PFSK-1 (cell line): ENCODE measurements around the gene KRT12.

Experiments used
- FOXP2 ChIP-seq: optimal IDR thresholded peaks from 2 replicates; pipeline ENCODE3; 2011; ENCODE audit warnings: borderline replicate concordance, control low read depth, inconsistent platforms; ENCODE audit not compliant: insufficient read depth; ENCODE audit errors: extremely low read length, extremely low read depth
- POLR2AphosphoS5 ChIP-seq: IDR thresholded peaks from 2 replicates; pipeline ENCODE4 v1.6.1; 2012; ENCODE audit warnings: low read depth, mild to moderate bottlenecking, control low read depth, low read length, moderate library complexity
- SIN3A ChIP-seq: IDR thresholded peaks from 2 replicates; pipeline ENCODE4 v1.6.1; 2012; ENCODE audit warnings: mild to moderate bottlenecking, low read length, moderate library complexity, borderline replicate concordance; ENCODE audit not compliant: insufficient read depth
- TAF1 ChIP-seq: IDR thresholded peaks from 2 replicates; pipeline ENCODE4 v1.6.1; 2012; ENCODE audit warnings: low read length, control low read depth, borderline replicate concordance; ENCODE audit not compliant: insufficient read depth
- TF ChIP-seq, protein P1 (sequence below), 2 experiments: IDR thresholded peaks; 2 replicates each; pipeline versions ENCODE4 v1.6.1 to v1.8.0; 2011 to 2012; ENCODE audit warnings: low read depth in 2 of 2, low read length in 2 of 2, control low read depth in 1 of 2, inconsistent platforms in 1 of 2, mild to moderate bottlenecking in 1 of 2, moderate library complexity in 1 of 2; ENCODE audit not compliant: insufficient read depth in 1 of 2

The KRT12 gene

GRCh38 chr17:40871316-40871715 is 4.3 kb upstream of the KRT12 start:
- TF ChIP-seq FOXP2 (no peak), POLR2AphosphoS5 (no peak)

GRCh38 chr17:40870136-40870535 is 3.1 kb upstream of the KRT12 start:
- TF ChIP-seq POLR2AphosphoS5 (no peak), FOXP2 (no peak), TAF1 (no peak), SIN3A (no peak)
- TF ChIP-seq, protein P1, sequence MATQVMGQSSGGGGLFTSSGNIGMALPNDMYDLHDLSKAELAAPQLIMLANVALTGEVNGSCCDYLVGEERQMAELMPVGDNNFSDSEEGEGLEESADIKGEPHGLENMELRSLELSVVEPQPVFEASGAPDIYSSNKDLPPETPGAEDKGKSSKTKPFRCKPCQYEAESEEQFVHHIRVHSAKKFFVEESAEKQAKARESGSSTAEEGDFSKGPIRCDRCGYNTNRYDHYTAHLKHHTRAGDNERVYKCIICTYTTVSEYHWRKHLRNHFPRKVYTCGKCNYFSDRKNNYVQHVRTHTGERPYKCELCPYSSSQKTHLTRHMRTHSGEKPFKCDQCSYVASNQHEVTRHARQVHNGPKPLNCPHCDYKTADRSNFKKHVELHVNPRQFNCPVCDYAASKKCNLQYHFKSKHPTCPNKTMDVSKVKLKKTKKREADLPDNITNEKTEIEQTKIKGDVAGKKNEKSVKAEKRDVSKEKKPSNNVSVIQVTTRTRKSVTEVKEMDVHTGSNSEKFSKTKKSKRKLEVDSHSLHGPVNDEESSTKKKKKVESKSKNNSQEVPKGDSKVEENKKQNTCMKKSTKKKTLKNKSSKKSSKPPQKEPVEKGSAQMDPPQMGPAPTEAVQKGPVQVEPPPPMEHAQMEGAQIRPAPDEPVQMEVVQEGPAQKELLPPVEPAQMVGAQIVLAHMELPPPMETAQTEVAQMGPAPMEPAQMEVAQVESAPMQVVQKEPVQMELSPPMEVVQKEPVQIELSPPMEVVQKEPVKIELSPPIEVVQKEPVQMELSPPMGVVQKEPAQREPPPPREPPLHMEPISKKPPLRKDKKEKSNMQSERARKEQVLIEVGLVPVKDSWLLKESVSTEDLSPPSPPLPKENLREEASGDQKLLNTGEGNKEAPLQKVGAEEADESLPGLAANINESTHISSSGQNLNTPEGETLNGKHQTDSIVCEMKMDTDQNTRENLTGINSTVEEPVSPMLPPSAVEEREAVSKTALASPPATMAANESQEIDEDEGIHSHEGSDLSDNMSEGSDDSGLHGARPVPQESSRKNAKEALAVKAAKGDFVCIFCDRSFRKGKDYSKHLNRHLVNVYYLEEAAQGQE (IDR thresholded peaks at IDR 0.05; ENCODE audit: insufficient read depth in 1 of 2, low read depth in 2 of 2, low read length in 2 of 2) = no peak

GRCh38 chr17:40864661-40865390 is 2.2 kb downstream of the KRT12 start:
- no peak for TF ChIP-seq TAF1
- no peak for TF ChIP-seq SIN3A
- TF ChIP-seq FOXP2 = no peak
- TF ChIP-seq, protein P1 (IDR thresholded peaks at IDR 0.05; ENCODE audit: insufficient read depth in 1 of 2, low read depth in 2 of 2, low read length in 2 of 2) = no peak
- TF ChIP-seq POLR2AphosphoS5 = no peak

DNA sequence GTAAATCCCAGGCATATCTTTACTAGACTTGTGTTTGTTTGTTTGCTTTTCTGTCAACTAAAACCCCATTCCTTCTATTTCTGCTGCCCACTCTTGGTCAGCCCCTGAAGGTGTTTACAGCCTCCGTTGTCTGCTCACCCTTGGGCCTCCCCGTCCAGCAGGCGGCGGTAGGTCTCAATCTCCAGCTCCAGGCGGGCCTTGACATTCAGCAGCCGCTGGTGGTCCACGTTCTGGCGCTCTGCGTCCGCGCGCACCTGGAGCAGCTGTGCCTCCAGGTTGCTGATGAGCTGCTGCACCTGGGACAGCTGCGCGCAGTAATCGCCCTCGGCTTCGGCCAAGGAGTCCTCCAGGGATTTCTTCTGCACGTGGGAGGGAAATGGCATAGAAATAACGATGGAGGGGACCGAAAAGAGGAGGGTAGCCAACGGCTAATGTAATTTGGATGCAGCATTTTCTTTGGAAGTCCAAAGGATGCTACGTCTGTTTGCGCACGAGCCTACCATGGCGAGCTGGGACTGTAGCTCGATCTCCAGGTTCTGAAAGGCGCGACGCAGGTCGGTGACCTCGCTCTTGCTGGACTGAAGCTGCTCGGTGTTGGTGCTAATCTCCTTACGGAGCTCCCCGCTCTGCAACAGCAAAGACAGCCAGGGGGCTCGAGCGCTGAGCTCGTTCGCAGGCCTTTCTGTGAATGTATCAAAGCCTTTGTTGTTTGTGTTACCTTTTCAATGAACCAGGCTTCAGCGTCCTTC is 3.9 kb downstream of the KRT12 start:
- TF ChIP-seq SIN3A (no peak), FOXP2 (no peak), POLR2AphosphoS5 (no peak), TAF1 (no peak)
- TF ChIP-seq, protein P1 (IDR thresholded peaks at IDR 0.05; ENCODE audit: insufficient read depth in 1 of 2, low read depth in 2 of 2, low read length in 2 of 2) = no peak

DNA sequence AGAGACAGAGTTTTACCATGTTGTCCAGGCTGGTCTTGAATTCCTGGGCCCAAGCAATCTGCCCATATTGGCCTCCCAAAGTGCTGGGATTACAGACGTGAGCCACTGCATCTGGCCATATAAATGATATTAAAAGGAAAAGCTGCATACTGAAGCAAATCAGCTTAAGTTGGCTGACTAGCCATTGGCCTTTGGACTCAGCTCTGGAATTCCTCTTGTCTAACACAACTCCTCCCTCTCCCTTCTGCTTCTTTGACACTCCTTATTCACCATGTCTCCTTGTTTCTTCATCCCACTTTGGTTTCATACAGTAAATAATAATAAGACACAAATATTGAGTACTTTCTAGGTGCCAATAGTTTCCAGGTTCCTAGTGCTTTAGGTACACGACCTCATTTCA is 7.5 kb downstream of the KRT12 start:
- TF ChIP-seq POLR2AphosphoS5 (no peak), TAF1 (no peak), SIN3A (no peak), FOXP2 (no peak)
- TF ChIP-seq, protein P1 (IDR thresholded peaks at IDR 0.05; ENCODE audit: insufficient read depth in 1 of 2, low read depth in 2 of 2, low read length in 2 of 2) = no peak
